K562 (cell line): ENCODE results near the gene REX1BD. TPM values are rescaled to one million over a fixed set of nuclear protein-coding genes. Genes with fewer than 3 reads are reported as not detected.

Experiments used
- BRD9 ChIP-seq: fragments of 450-650 bp; IDR thresholded peaks from 2 replicates; pipeline ENCODE4 v1.6.1; 2018; ENCODE audit warnings: low read depth; ENCODE audit not compliant: partially characterized antibody
- CHD1 ChIP-seq: fragments of 200-600 bp; sonication (generic); IDR thresholded peaks from one replicate; pipeline ENCODE4 v1.6.1; 2012; ENCODE audit warnings: mild to moderate bottlenecking, moderate library complexity, low read length, inconsistent platforms
- HDAC2 ChIP-seq: fragments of 450-650 bp; IDR thresholded peaks from 2 replicates; pipeline ENCODE4 v1.6.1; 2016; ENCODE audit warnings: mild to moderate bottlenecking
- HDAC8 ChIP-seq: fragments of 450-650 bp; IDR thresholded peaks from 2 replicates; pipeline ENCODE4 v1.6.1; 2016; ENCODE audit warnings: mild to moderate bottlenecking, missing genetic modification characterization, moderate library complexity, missing compliant biosample characterization
- KDM2B ChIP-seq: fragments of 250-450 bp; sonication (Bioruptor Pico); IDR thresholded peaks from 2 replicates; pipeline ENCODE4 v1.8.0; 2021; ENCODE audit warnings: mild to moderate bottlenecking, moderate library complexity
- NCOA6 ChIP-seq: fragments of 450-650 bp; IDR thresholded peaks from 2 replicates; pipeline ENCODE4 v1.6.1; 2017; ENCODE audit warnings: mild to moderate bottlenecking
- NFIC ChIP-seq: fragments of 450-650 bp; IDR thresholded peaks from 2 replicates; pipeline ENCODE4 v1.6.1; 2017; ENCODE audit warnings: mild to moderate bottlenecking, inconsistent platforms
- POLR2G ChIP-seq: fragments of 200-400 bp; formaldehyde crosslinking; IDR thresholded peaks from 2 replicates; pipeline ENCODE4 v1.6.1; 2017; ENCODE audit warnings: low read depth, mild to moderate bottlenecking, antibody characterized with exemption, low read length, moderate library complexity
- POLR3A ChIP-seq: IDR thresholded peaks from 2 replicates; pipeline ENCODE4 v1.6.1; 2011; ENCODE audit warnings: borderline replicate concordance, mild to moderate bottlenecking, moderate library complexity; ENCODE audit not compliant: insufficient read length, insufficient read depth; ENCODE audit errors: extremely low read depth
- PTBP1 ChIP-seq: fragments of 200-400 bp; formaldehyde crosslinking; IDR thresholded peaks from 2 replicates; pipeline ENCODE4 v1.6.1; 2017; ENCODE audit warnings: low read depth, low read length
- PTTG1 ChIP-seq: fragments of 450-650 bp; IDR thresholded peaks from 2 replicates; pipeline ENCODE4 v1.6.1; 2016; ENCODE audit warnings: low read depth, mild to moderate bottlenecking, missing genetic modification characterization, missing compliant biosample characterization
- SOX6 ChIP-seq: fragments of 450-650 bp; IDR thresholded peaks from 2 replicates; pipeline ENCODE4 v1.6.1; 2014; ENCODE audit warnings: mild to moderate bottlenecking
- TEAD1 ChIP-seq, 2 experiments: fragments of 450-650 bp in 1 of 2; sonication (generic) in 1 of 2; formaldehyde crosslinking; IDR thresholded peaks; 2 replicates each; pipeline versions ENCODE4 v1.4.0 to v1.8.0; 2020 to 2022; ENCODE audit warnings: mild to moderate bottlenecking in 2 of 2, missing genetic modification reagents in 1 of 2
- THAP7 ChIP-seq: fragments of 250-450 bp; sonication (Bioruptor Pico); IDR thresholded peaks from 2 replicates; pipeline ENCODE4 v1.5.0; 2021
- ZBTB33 ChIP-seq: sonication (generic); formaldehyde crosslinking; IDR thresholded peaks from 2 replicates; pipeline ENCODE4 v1.8.1; 2023; ENCODE audit warnings: mild to moderate bottlenecking, missing genetic modification reagents
- ZNF407 ChIP-seq: fragments of 450-650 bp; IDR thresholded peaks from 2 replicates; pipeline ENCODE4 v1.6.1; 2016; ENCODE audit warnings: low read depth
- ZNF551 ChIP-seq: fragments of 250-450 bp; sonication (Bioruptor Pico); IDR thresholded peaks from 2 replicates; pipeline ENCODE4 v1.5.0; 2021; ENCODE audit warnings: mild to moderate bottlenecking, moderate library complexity
- ZNF717 ChIP-seq: fragments of 250-450 bp; sonication (Bioruptor Pico); IDR thresholded peaks from 2 replicates; pipeline ENCODE4 v1.5.0; 2021
- polyA plus RNA-seq, 8 experiments: library from polyadenylated mRNA; depleted of rRNA in 4 of 8; stranded (reverse) in 5 of 8; unstranded in 3 of 8; fragments of >200 nt; fragmentation: Nextera tagmentation in 2 of 8; fragmentation: Illumina TruSeq in 1 of 8; extraction: Ambion mirVana in 2 of 8; extraction: Trizol in 1 of 8; gene quantifications; 2 replicates each; pipeline versions ENCODE4 v1.2.1 to v1.2.3, GENCODE V29; 2011 to 2014; ENCODE audit warnings: inconsistent platforms in 1 of 8, missing spikeins in 1 of 8
- total RNA-seq, 7 experiments: library from RNA; depleted of rRNA in 6 of 7; stranded (reverse); fragments of >200 nt in 6 of 7; fragmentation: Illumina TruSeq in 2 of 7; extraction: Trizol in 2 of 7; gene quantifications; 2 replicates each; pipeline versions ENCODE4 v1.2.1 to v1.2.3, GENCODE V29; 2011 to 2021; ENCODE audit warnings: low replicate concordance in 1 of 7

The REX1BD gene
- total and polyA plus RNA-seq, 9 of the 15 experiments (the other 6 are each of a cell fraction or from before 2014, with no cell fraction given), result 1.9 to 136 (median 13.8) TPM

GRCh38 chr19:18543814-18544475, 44.7 kb upstream of the REX1BD start (continued):
- no peak for TF ChIP-seq ZNF407
- TF ChIP-seq PTTG1, result no peak
- TF ChIP-seq POLR3A, result no peak
- TF ChIP-seq POLR2G, result peak; percentile 4; the same call in 1 of the 2 replicates
- TF ChIP-seq NFIC, result peak; percentile 93
- TF ChIP-seq THAP7 (CRISPR knock-in tag), result no peak
- no peak for TF ChIP-seq CHD1
- 0 out of 4 replicates have a peak, but pooled peaks have one; percentile 46 to 62 for TF ChIP-seq TEAD1 (CRISPR knock-in tag; IDR thresholded peaks at IDR 0.05)
- peak; percentile 94 for TF ChIP-seq SOX6
- no peak for TF ChIP-seq ZNF551 (CRISPR knock-in tag)
- no peak for TF ChIP-seq HDAC8 (tag)
- peak; percentile 99 for TF ChIP-seq HDAC2
- no peak for TF ChIP-seq ZNF717 (CRISPR knock-in tag)
- peak; percentile 56; the same call in 1 of the 2 replicates for TF ChIP-seq ZBTB33 (CRISPR knock-in tag)
- peak; percentile 68; the same call in 1 of the 2 replicates for TF ChIP-seq PTBP1
- TF ChIP-seq BRD9, result peak; percentile 76
- no peak for TF ChIP-seq NCOA6
- TF ChIP-seq KDM2B (CRISPR knock-in tag), result no peak
